NCI-H82 treated with DMSO at 0.1 percent for 48 hours (cell line): Measurements from ENCODE around the gene HRNR.

Experiments
- DNase-seq: peaks from one replicate; lab custom pipeline; 2025; ENCODE audit not compliant: unreplicated experiment; lab: John Stamatoyannopoulos, UW

The HRNR gene

DNA sequence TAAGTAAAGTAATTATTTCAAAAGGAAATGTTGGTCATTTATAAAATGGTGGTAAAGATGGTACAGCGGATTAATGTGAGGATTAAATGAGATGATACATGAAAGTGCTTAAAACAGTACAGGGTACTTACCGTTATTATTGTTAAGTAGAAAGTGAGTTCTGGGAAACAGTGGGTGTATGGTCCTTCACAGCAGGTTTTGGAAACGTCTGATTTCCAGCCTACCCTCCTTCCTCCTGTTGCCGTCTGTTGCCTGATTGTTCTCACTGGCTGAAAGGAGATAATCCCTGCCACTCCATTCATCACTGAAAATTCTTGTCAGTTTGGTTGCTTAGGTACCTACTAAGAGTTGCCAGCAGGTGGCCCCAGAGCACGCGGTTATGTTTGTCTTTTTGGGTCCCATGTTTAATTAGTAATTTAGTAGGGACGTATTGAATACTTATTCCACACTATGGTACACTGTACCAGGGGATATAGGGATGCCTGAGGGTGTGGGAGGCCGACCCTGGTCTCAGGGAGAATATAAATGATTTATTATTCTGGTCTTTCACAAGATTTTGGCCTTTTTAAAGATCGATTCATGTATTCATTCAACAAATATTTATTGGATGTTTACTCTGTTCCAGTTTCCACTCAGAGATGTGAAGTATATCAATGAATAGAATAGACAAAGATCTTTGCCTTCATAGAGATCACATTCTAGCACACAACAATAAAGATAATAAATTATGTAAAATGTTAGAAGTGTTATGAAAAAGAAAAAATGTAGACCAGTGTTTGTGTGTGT is 34.1 kb downstream of the HRNR start:
- peak; percentile 75 for DNase-seq

DNA sequence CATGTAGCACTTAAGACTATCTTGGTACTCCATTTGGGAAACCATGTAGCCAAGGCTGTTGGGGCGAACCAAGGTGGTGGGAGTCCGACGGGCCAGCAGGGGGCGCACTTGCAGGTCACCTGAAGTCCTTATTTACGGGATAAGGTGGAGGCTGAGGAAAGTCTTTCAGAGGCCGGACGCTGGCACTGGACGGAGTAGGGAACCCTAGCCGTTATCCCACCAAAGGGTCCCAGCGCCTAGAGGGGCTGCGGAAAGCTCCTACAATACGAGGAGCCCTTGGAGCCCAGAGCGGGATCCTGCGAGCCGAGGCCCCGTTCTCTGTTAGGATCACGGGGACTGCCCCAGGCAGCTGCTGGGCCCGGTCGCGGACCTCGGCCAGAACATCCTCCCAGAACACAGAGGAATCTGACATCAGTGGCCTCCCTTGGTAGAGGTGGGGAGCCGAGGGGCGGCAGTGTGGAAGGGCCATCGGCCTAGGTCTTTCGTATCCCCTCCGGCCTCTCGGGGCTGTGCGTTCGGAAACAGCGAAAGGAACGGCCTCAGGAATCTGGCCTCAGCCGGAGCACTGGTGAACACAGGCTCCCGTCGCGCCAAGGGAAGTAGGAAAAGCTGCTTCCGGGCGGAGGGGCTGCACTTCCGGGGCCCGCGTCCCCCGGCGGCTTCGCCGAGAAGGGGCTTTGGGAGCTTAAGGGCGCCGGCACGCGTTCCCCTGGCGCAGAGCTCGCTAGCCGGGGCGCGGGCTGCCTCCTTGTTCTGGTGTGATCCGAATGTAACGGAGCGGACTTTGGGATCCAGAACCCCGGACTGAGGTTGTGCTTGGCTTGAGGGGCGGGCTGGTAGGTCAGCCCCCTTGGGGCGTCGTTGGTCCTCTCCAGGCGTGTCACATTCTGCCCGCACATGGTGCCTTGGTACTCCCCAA is 35.1 kb downstream of the HRNR start:
- DNase-seq: no peak

DNA sequence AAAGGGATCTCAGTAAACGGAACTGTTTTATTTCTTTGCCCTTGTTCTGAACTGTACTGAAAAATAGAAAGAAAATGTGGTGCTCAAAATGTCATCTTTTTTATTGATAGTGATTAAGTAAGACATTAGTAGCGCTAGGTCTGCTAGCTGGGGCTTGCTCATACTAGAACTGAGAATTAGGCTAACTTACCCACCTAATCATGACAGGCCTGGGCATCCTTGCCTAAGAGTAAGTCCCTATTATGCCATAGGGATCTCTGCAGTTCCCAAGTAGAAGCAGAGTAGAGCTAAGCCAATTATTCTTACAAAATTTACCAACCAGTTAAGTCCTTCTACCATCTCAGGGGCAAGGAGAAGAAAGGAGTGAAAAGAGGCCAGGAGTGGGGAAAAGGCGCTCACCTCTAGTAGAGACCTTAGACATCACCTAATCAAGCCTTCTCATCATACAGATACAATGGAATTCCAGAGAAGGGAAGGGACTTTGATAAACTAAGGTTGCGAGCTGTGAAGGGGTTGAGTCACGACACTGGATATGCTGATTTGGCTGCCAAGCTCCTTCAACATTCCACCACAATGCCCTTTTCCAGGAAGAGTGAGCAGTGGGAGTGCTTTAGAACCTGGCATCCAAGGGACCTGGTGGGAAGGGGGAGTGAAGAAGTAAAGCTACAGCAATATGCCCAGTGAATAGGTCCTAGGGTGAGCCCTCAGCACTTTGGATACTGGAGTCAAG is 37.3 kb downstream of the HRNR start:
- DNase-seq: no peak

DNA sequence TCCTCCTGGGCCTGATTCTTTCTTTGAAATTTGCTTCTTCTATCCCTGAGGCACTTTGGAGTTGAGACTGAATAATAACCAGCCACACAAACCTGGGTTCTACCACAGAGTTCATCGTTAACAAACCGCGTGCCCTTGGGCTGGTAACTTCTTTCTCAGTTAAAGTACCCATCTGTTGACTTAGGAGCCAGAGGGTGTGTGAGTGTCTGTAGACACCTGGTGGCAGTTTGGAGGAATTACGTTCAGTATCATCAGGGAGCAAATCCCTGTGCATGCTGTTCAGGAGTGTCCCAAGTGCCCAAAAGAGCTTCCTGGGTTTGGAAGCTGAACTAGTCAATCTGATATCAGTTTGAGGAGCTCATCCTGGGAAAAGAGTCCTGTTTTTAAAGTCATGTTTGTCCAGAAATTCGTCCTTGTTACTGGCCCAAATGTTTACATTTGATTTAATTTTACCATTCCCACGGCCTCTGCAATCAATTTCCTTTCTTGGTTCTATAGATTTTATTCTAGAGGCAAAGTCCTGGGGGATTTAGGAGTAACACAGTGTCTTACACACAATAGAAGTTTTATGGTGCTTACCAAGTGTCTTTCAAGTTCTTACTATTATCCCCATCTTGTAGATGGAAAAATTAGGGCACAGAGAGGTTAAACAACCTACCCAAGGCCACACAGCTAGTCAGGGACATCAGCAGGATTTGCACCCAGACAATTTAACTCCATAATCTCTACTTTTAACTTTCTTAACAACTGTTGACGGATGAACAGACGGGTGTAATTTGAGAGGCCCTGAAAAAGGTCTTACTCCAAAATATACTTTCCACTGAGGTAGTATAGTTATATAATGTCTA is 38.2 kb downstream of the HRNR start:
- peak; percentile 47 for DNase-seq

DNA sequence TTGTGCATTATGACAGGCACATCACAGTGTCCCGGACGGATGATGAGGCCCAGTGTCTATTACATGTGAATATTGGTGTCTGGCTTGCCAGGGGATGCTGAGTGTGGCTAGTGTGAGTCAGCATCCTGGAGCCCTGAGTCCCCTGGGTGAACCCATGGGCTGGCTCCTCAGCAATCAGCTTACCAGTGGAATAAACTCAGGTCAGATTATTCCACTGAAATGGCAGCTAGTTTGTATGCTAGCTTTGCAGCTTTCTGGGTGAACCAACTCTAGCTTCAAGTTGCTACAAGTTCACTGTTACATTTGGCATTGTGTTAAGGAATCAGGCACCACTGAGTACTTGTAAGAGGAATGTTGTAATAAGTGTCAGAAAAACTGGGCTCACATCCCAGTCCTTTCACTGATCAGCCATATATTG is 41.0 kb downstream of the HRNR start:
- DNase-seq: no peak

DNA sequence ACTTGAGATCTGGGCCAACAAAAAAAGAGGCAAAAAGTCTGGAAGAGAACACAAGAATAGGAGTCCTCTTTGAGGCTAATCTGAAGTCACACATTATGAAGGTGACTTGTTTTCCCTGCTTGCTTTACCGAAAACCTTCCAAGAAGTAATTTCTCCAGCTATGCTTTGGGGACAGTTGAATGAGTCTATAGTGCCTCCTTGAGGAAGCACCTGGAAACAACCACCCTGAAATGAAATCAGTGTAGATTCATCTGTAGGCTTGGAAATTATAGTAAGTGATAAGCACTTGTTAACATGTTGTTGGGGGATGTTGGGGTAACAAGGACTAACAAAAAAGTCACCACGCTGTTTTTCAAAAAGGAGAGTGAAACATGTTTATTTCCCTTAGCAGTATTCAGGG is 41.6 kb downstream of the HRNR start:
- DNase-seq: no peak

DNA sequence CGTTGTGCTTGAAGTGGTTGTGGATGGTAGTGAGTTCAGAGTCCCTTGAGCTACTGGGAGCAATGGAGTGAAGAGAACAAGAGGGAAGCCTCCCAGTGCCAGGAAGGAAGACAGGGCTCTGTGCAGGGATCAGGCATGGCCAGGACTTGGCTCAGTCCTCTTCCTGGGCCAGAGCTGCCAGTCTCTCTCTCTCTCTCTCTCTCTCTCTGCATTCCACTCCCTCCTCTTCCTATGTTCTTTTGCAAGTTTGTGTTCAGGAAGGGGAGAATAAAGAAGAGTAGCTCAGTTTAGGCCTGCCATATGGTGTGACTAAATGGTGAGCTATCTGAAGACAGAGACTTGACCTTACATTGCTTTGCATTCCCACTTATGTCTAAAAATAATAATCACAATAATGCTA is 44.4 kb downstream of the HRNR start:
- DNase-seq: no peak

DNA sequence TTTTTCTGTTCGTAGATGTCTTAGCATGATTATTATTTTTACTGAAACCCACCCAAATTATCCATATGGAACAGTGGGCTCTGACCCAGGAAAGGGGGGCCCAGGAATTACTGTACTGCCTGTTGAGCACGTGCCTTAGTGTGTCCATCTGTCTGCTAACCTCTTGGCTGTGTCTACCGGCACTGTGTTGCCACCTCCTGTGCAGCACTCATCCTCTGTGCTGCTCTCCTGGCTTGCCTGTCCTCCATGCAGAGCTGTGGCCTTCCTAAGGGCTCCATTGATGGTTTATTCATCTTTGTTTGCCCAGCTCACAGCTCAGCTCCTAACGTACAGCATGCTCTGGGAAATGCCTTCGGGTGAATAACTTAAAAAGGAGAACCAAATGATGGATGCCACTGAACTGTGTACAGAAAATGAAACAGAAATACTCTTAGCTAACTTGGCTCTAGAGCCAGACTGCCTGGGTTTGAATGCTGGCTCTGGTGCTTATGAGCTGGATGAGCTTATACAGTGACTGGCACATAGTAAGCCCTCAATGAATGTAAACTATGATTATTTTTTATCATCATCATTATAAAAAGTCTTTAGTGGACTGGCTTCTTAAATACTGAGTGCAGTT is 53.6 kb downstream of the HRNR start:
- no peak for DNase-seq

DNA sequence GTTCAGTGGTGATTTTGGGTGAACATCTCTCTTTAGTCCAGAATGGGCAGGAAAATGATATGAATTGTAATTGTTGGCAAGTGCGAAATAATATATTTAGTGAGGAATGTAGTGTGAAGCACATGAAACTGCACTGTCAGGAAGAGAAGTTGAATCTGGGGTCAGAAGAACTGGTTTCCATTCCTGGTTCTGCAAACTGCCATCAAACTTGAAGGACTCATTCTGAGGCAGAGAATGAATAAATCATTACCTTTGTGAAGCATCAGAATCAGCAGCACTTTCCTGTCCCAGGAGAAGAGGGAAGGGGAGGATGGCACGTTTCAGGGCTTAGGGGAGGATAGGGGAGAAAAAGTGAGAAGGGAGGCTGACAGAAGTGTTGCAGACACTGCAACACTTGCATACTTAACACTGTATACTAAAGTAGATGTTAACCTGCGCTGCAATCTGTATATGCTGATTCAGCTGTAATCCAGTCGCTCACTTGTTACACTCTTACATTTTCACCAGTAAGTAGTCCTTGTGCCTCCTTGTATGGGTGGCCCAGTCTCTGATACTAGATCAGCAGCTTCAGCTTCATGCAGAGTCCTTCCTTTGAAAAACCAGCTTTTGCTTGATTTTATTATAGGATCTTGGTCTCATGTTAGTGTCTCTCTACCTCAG is 54.5 kb downstream of the HRNR start:
- no peak for DNase-seq

DNA sequence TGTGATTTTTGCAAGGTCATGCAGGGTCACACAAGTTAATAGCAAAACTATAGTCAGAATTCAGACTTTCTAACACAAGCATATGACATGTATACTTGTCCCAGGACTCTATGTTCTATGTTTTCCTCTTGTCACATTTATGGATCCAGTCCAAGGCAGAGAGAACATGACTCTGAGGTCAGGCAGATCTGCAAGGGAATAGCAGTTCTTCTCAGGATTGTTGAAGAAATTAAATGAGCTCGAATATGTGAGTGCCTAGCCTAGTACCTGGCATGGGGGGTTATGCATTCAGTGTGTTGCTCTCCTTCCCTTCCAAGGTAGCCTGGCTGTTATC is 55.5 kb downstream of the HRNR start:
- DNase-seq: no peak

DNA sequence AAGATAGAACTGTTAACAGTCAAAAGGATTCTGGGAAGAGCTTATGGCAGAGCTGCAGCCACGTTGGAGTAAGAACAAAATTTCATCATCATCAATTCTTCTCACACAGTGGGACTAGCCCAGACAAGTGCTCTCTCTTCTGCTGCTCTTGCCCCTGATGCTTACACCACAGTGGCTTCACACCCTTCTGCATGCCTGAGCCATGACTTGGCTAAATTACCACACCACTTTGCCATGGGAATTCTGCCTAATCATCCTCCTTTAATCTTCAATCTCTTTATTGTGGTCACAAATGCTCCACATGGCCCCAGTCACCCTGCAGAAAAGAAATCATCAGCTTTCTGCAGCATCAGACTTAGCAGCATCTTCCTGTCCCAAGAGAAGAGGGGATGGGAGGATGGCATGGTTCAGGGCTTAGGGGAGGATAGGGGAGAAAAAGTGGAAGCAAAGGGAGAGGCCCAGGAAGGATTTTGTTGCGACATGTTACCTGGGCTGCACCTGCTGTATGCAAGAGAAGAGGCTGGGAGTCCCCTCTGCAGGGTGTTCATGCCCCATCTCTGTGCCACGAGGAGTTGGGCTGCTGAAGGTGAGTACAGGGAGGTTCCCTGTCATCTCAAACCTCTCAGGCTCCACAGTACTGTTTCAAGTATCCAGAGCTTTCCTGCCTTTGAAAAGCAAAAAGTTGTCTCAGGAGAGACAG is 56.0 kb downstream of the HRNR start:
- no peak for DNase-seq

DNA sequence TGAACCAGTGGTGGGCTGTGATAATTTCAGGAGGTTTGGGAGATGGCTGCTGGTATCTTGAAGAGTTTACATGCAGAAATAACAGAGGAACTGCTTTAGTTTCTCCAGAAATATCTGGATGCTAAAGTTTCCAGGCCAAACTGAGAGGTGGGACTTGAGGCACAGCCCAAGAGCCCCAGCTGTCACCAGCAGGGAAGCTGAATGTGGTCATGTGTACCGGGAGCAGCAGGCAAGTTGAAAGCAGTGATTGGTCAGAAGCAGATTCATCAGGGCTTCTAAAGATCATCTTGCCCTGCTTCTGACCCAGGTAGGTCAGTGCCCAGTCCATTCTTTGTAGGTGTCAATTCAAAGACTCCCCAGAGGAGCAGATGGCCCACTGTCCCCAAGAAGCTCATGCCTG is 57.0 kb downstream of the HRNR start:
- no peak for DNase-seq

DNA sequence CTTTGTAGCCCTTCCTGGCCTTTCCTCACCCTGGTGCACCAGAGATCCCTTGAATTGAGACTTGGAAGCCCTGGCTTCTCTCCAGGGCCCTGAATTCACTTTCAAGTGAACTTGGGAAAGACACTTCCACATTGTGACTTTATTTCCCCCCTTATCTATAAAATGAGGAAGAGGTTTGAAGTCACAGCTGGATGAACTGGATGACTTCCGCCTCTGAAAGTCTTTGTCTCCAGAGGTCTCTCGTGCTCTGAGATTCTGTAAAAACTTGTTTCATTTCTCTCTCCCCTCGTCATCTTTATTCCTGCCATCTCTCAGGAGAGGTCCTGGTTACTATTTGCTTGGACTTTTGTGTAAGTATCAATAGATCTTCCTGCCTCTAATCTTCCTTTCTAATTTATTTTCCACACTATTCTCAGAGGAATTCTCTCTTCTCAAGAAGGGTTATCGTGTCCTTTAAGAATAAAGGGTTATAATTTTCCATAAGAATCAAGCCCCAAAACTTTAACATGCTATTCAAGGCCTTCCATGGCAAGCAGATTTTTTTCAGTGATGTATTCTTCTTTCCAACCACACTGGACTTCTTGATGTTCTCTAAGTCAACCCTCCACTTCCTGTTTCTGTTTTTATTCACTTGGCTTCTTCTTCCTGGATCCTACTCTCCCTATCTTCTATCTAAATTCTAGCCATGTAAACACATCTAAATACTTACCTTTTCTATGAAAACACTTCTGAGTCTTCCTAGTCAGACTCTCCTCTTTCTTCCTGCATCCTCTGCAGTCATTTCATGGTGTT is 58.5 kb downstream of the HRNR start:
- DNase-seq: no peak

DNA sequence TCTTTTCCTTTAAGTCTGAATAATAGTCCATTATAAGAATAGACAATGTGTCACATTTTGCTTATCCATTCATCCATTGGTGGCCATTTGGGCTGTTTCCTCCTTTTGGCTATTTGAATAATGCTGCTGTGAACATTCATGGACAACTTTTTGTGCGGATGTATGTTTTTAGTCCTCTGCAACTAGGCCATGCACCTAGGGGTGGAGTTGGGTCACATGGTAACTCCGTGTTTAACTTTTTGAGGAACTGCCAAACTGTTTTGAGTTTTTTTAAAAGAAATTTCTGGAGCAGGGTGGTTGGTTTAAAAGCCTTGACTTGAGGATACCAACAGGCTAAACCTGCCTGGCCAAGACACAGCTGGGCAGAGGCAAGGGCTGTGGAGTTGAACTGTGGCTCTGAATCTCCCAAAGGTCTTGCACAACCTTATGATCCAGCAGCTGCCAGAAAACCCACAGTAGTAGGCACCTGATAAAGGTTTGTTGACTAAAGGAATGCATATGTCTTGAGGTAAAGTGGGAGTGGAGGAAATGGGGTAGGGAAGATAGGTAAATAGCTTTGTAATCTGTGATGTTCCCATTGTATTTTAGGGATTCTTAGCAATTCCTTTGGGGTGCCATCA is 59.4 kb downstream of the HRNR start:
- DNase-seq: no peak

DNA sequence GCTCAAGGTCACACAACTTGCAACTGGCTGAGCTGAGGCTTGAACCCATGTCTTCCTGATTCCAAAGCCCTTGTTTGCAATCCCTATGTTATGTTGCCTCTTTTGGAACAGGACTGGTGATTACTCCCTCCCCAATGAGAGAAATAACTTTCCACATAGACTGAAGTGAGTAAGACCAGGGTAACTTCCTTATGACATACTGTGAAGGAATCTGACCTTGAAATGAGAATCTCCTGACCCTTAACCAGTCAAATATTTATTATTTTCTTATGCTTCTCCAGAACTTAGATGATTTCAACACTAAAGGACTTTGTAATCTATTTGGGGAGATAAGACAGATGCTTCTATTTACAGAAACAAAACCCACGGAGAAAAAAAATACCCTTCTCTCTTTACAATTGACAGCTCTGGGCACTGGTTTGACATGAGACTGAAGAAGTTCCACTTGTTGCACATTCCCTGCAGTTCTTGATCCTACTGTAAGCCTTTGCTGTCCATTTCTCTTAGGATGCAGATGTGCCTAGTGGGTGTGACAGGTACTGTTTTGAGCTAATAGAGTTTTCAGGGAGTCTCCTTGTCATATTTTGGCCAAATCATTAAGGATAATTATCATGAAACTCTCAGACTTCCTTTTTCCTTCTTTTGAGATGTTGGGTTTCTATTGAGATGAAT is 61.1 kb downstream of the HRNR start:
- no peak for DNase-seq
